Mammary epithelial cell (primary cell): ENCODE data around the gene CYP2J2.

ENCODE experiments used
- EZH2 ChIP-seq: IDR thresholded peaks from 2 replicates; pipeline ENCODE4 v1.6.1; 2012; ENCODE audit warnings: low read length, inconsistent platforms, borderline replicate concordance
- TF ChIP-seq, protein P1 (sequence below), 2 donors: IDR thresholded peaks in 1 of 2; conservative IDR thresholded peaks in 1 of 2; 2 replicates each; pipeline ENCODE4 v1.5.1; 2011 to 2012; ENCODE audit warnings: inconsistent platforms in 2 of 2, low read length in 2 of 2, mild to moderate bottlenecking in 2 of 2, control low read depth in 1 of 2, low read depth in 1 of 2; ENCODE audit not compliant: insufficient read depth in 1 of 2; ENCODE audit errors: extremely low read depth in 1 of 2

DNA sequence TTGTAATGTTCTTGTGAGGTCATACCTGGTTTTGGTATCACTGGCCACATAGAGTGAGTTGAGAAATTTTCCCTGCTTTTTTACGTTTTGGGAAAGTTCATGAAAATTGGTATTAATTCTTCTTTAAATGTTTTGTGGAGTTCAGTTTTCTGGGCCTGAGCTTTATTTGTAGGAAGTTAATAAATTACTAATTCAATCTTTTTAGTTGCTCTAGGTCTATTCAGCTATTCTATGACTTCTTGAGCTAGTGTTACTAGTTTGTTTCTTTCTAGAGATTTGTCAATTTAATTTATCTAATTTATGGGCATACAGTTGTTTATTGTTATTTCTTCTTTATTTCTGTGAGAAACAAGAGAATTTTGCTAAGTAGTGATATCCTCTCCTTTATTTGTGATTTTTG is 74.5 kb downstream of the CYP2J2 start:
- TF ChIP-seq, protein P1, sequence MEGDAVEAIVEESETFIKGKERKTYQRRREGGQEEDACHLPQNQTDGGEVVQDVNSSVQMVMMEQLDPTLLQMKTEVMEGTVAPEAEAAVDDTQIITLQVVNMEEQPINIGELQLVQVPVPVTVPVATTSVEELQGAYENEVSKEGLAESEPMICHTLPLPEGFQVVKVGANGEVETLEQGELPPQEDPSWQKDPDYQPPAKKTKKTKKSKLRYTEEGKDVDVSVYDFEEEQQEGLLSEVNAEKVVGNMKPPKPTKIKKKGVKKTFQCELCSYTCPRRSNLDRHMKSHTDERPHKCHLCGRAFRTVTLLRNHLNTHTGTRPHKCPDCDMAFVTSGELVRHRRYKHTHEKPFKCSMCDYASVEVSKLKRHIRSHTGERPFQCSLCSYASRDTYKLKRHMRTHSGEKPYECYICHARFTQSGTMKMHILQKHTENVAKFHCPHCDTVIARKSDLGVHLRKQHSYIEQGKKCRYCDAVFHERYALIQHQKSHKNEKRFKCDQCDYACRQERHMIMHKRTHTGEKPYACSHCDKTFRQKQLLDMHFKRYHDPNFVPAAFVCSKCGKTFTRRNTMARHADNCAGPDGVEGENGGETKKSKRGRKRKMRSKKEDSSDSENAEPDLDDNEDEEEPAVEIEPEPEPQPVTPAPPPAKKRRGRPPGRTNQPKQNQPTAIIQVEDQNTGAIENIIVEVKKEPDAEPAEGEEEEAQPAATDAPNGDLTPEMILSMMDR (conservative IDR thresholded peaks at IDR 0.05 in 1 of 2, IDR thresholded peaks at IDR 0.05 in 1 of 2; ENCODE audit: extremely low read depth in 1 of 2, insufficient read depth in 1 of 2, low read depth in 1 of 2, low read length in 2 of 2) = no peak
- no peak for TF ChIP-seq EZH2
